SIG-M5 treated with dmso at 0.1 percent for 504 hours (cell line): Measurements from ENCODE around the gene CCNG2.

ENCODE experiments used
- DNase-seq: peaks from one replicate; lab custom pipeline; 2025; ENCODE audit not compliant: unreplicated experiment; lab: John Stamatoyannopoulos, UW

Gene CCNG2

GRCh38 chr4:77146186-77147078 is 10.6 kb upstream of the CCNG2 start:
- peak; percentile 67 for DNase-seq

DNA sequence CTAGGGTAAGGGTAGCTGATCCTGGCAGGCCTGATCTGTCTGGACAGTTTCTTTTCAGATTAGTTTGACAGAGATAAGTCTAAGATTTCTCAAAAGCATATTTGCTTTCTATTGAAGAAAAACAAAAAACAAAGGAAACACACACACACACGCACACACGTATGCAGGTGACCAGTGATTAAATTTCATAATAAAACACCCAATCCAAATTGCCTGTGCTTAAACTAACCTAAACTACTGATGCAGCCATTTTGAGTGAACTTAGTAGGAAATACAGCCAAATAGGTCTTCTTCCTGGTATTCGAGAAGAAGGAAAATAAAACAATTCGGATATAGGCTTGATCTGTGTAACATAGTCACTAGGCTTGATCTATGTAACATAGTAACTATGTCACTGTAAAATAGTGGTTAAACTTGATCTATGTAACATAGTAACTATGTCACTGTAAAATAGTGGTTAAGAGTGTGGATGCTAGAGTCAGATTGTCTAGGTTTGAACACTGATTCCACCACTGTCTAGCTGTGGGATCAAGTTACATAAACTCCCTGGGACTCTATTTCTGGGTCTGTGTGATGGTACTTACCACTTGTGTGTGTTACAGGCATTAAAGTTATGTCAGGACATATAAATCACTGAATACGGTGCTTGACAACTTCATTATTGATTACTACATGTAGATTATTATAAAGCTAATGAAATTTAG is 9.8 kb upstream of the CCNG2 start:
- DNase-seq, result no peak

- DNase-seq, result no peak
These were observed 8.9 kb upstream of the CCNG2 start for GRCh38 chr4:77148078-77148477.

GRCh38 chr4:77149789-77150188 is 7.2 kb upstream of the CCNG2 start:
- no peak for DNase-seq

- no peak for DNase-seq
These were observed 5.8 kb upstream of the CCNG2 start for GRCh38 chr4:77151241-77151640.

DNA sequence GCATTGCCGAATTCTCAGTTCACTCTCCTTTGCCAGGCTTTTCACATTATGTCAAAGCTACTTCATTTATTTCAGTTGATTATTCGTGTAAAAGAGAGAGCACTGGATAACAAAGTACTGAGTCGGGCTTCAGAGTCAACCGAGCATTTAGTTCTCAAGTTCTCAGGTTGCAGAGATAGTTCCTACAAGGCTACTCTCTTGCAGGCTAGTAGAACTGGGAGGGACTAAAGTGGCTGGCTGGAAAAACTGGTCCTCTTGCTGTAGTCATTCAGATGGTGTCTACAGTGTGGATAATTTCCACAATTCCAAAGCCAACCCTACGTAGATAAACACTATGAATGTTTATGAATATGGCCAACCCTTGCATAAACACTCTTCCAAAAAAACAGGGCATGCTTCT is 4.6 kb upstream of the CCNG2 start:
- DNase-seq, result peak; percentile 53

DNA sequence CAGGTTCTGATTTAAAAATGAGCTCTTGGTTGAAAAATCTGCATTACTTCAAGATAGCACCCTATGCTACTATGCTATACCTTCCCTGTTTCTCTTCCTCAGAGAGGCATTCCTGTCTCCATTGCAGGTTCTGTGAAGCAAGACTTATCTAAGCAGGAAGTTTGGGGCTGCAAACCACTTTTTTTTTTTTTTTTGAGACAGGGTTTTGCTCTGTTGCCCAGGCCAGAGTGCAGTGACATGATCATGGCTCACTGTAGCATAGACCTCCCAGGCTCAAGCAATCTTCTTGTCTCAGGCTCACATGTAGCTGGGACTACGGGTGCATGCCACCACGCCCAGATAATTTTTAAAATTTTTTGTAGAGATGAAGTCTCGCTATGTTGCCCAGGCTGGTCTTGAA is 4.0 kb upstream of the CCNG2 start:
- DNase-seq, result peak; percentile 12

DNA sequence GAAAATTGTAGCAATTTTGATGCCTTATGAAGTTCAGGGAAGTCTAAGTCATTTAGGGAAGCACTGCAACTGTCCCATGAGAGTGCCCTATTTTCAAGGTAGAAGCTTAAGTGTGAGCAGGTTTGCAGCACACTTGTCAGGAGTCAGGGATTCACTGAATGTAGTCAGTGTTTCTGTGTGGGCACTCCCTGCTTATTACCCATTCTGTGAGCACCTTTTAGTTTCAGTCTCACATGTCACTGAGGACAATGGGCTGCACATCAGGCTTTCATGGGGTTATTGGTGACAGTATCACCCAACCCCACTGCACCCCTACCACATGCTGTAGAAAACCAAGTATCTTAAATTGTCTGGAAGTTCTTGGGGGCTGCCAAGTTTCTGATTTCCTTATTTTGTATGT is 2.9 kb upstream of the CCNG2 start:
- no peak for DNase-seq

GRCh38 chr4:77154761-77155499 is 2.1 kb upstream of the CCNG2 start:
- DNase-seq, result no peak

- no peak for DNase-seq
These were observed 1.2 kb upstream of the CCNG2 start for GRCh38 chr4:77155631-77156452.

GRCh38 chr4:77156533-77156911 is 485 bp upstream of the CCNG2 start:
- DNase-seq, result peak; percentile 98

GRCh38 chr4:77157859-77158486 is 966 bp downstream of the CCNG2 start:
- peak; percentile 83 for DNase-seq

- DNase-seq, result no peak
These were observed 1.5 kb downstream of the CCNG2 start for GRCh38 chr4:77158487-77158861.

DNA sequence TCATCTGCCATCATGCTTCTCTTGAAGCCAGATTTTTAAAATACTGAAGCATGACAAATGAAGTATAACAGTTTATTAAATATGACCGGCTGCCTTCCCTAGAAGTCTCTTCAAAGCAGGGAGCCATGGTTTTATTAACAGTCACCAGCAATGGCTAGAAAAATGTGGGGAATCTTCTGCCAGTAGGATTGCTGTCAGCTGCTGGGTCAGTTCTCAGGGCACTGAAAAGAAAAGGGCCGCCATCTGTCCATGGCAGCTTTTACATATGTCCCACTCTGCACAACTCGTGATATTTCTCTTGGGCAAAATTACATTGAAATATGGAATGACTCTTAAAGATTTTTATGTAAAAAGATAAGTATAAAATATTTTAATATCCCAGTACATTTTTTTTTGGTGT is 2.8 kb downstream of the CCNG2 start:
- DNase-seq, result no peak

DNA sequence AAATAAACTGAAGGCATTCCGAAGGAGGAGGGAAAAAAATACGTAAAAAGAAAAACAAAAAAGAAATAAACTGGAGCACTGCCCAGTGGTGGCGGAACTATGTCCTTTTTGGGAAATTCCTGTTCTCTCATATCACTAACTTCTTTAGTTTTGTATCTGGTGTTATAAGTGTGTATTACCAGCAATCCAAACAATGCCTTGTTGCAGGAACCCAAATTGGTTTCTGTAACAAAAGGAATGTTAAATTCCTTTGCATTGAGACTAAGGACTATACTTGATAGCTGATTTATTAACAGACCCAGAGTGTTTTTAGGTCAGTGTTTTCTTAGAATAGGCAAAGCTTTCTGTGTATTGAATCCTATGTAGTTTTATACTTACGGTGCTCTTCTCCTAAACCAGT is 6.6 kb downstream of the CCNG2 start:
- no peak for DNase-seq

DNA sequence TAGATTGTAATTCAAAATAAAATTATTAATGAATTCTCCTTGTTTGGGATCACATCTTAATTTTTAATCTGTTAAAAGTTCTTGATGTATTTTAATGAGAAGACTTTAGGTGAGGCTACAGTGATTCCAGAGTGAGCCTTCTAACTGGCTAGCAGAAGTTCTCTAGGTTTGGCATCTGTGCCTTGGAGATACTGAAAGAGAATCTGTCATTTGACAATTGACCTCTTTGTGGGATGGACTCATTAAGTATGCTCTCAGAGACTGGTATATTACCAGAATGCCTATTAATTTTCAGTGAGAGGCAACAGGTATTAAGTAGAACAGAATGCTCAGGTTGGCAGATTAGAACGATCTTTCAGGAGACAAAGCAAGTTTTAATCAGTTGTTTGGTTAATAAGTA is 10.2 kb downstream of the CCNG2 start:
- no peak for DNase-seq

DNA sequence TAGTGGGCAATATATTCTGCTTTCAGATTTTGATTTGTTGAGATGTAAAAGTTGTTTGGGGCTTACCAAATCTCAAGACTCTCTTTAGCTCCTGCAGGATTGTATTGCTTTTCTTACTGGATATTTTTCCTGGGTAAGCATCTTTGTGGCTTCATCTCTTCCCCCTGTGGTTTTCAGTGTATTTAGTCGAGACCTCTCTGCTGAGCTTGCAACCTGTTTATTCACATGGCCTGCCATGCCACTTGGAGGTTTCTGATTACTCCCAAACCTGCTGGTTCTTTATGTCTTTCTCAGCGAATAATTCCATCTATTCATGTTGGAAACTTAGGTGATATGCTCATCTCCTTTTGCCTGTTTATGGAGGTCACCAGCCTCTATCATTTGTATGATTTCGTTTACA is 10.9 kb downstream of the CCNG2 start:
- no peak for DNase-seq

- no peak for DNase-seq
These were observed 12.5 kb downstream of the CCNG2 start for GRCh38 chr4:77169481-77169880.

GRCh38 chr4:77170926-77171325 is 13.9 kb downstream of the CCNG2 start:
- DNase-seq, result no peak

DNA sequence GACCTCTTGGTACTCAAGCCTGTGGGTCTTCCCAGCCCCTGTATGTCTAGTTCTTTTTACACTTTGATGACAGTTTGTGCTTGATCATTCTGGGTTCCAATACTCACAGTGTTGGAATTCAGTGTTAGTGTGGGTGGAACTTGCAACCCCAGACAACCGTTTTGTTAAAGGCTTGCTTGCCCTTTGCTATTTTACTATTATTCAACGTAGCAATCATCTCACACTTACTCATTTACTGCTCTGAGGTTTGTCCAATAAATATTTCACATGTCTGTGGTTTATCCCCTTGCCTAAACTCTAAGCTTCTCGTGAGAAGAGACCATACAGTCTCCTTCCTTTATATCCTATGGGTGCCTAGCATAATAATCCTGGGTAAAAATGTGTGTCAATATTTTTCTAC is 15.3 kb downstream of the CCNG2 start:
- DNase-seq, result no peak

DNA sequence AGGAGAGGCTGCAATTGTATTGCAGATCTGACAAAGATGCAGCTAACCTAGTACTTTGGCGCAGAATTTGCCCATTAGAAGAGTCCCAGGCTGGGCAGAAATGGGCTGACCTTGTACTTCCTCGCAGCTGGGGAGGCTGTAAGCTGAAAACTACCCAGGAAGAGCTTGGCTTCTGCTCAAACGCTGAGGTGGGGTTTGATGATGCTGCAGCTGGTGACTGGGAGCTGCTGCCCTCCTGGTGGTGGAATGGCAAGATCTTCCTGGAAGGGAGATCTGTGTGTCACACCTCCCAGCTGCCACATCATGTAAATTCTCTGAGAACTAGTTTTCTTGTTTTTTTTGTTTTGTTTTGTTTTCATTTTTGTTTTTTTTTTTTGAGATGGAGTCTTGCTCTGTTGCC is 17.4 kb downstream of the CCNG2 start:
- no peak for DNase-seq
